ENCODE measurements around the gene MLC1. TPM values are rescaled to one million over a fixed set of nuclear protein-coding genes. Genes with fewer than 3 reads are reported as not detected.

The MLC1 gene
- total and polyA plus RNA-seq, 4 donors, result 0.65 to 2.6 (median 0.77) TPM

- no peak for ATAC-seq (ENCODE audit: insufficient read depth, low FRiP score)
- peak in 1 of 3 donors; percentile 43 for DNase-seq
- TF ChIP-seq CTCF (IDR thresholded peaks at IDR 0.05; ENCODE audit: control extremely low read depth, extremely low read depth), result no peak
- H3K9ac ChIP-seq (ENCODE audit: insufficient read depth in 1 of 2, low read length in 2 of 2), result no peak overlapping the region
- H3K4me1 ChIP-seq (ENCODE audit: control insufficient read depth in 5 of 5, insufficient read depth in 5 of 5, low read length in 5 of 5), result peaks cover 0 to 45% (median 15%) of the 10 kb centered on the region in 5 donors
- no peaks in the 10 kb centered on the region for H3K27me3 ChIP-seq (ENCODE audit: control insufficient read depth in 3 of 3, insufficient read depth in 3 of 3, low read length in 2 of 3)
- no peak overlapping the region for H3K4me3 ChIP-seq
- 63 to 76% methylated on average over 10 of the region's 10 CpGs for WGBS, 2 donors
- no peaks in the 10 kb centered on the region for H3K9me3 ChIP-seq (ENCODE audit: control insufficient read depth in 4 of 4, insufficient read depth in 3 of 4, low read length in 3 of 4)
- peak overlapping the region in 1 of 2 donors; percentile 10 for H3K27ac ChIP-seq (ENCODE audit: low read depth in 1 of 2, low read length in 1 of 2)
- no peaks in the 10 kb centered on the region for H3K36me3 ChIP-seq (ENCODE audit: control insufficient read depth in 4 of 4, insufficient read depth in 4 of 4, low read length in 4 of 4)
Measured at GRCh38 chr22:50115693-50116092, 30.5 kb upstream of the MLC1 start.

DNA sequence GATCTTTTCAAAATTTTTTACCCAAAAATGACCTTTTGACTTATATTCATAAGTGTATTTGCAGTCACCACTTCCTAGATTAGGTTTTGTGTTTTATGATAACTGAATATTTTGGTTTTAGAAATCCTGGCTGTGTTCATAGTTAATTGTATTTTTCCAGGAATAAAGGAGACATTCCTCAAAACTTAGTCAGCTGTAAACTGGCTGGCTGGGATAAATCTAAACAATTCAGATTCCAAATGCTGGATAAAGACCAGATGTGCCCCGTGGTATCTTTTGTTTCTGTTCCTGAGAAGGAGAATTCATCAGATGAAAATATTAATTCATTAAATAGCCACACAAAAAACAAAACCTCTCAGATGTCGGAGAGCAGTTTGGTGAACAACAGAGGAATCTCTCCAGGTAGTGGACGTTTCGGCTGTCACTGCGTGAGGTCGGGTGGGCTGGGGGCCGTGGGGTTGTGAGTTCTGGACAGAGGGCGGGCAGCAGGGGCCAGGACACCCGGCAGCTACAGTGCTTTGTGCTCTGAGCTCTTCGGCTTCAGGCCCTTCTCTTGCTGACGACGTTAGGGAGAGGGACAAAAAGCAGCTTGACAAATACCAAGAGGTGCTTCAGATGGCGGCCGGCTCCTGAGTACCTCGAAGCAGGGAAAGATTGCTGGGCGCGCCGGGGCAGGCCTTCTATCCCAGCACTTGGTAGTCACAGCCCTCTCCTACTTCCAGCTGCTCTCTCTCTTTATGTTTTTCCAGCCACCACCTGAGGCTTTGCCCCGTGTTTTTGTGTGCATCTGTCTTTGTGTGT is 29.2 kb upstream of the MLC1 start:
- 53 to 73% methylated on average over 19 of the region's 19 CpGs for WGBS, 2 donors
- Histone ChIP-seq H3K27ac (ENCODE audit: low read depth in 1 of 2, low read length in 1 of 2) (no peak overlapping the region), H3K36me3 (ENCODE audit: control insufficient read depth in 4 of 4, insufficient read depth in 4 of 4, low read length in 4 of 4) (no peaks in the 10 kb centered on the region), H3K4me3 (no peak overlapping the region), H3K9ac (ENCODE audit: insufficient read depth in 1 of 2, low read length in 2 of 2) (peak overlapping the region; percentile 12 to 58), H3K9me3 (ENCODE audit: control insufficient read depth in 4 of 4, insufficient read depth in 3 of 4, low read length in 3 of 4) (no peaks in the 10 kb centered on the region), H3K27me3 (ENCODE audit: control insufficient read depth in 3 of 3, insufficient read depth in 3 of 3, low read length in 2 of 3) (no peaks in the 10 kb centered on the region), H3K4me1 (ENCODE audit: control insufficient read depth in 5 of 5, insufficient read depth in 5 of 5, low read length in 5 of 5) (peaks cover 0 to 37% (median 15%) of the 10 kb centered on the region in 5 donors)
- ATAC-seq (ENCODE audit: insufficient read depth, low FRiP score), result no peak
- no peak for TF ChIP-seq CTCF (IDR thresholded peaks at IDR 0.05; ENCODE audit: control extremely low read depth, extremely low read depth)
- peak; percentile 66 to 88 (median 85) for DNase-seq

DNA sequence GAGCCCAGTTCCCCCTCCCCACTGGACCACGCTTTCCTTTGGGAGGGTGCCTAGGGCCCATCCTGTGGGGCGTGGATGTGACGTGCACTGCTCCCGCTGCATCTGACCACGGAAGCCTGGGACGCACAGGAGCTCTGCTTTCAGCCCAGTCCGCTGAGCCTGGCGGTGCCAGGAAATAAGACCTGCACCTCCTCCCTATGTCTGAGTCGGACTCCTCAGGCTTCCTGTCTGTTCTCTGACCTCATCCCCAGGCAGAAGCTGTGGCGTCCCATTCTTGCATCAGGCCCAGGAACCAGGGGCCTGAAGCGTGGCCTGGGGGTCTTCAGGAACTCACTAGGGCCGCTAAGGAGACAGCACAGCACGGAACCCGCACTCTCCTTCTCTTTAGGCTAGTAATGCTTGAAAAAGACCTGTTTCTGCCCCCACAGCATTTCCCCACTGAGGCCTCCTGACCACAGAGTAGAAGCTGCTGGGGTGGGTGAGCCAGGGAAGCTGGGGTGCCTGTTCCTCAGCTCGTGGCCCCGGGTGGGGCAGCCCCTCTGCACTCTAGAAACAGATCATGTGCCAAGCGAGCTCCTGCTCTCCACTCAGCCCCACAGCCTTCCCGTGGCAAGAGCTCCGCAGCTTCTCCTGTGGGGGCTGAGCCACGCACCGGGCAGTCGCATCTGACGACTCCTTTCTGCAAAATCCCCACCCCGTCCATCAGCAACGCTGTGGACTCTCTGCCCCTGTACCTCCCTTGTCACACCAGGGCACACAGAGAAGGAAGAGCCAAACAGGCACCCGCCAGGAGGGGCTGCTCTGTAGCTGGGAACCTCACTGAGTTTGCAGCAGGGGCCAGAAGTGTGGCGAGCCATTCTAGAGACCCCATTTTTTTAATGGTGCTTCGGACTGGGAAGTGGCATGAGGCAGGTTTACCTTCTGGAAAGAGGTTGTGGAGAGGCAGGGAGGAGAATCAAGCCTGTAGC is 27.2 kb upstream of the MLC1 start:
- 35 to 55% methylated on average over 28 of the region's 28 CpGs for WGBS, 2 donors
- no peaks in the 10 kb centered on the region for H3K9me3 ChIP-seq (ENCODE audit: control insufficient read depth in 4 of 4, insufficient read depth in 3 of 4, low read length in 3 of 4)
- ATAC-seq (ENCODE audit: insufficient read depth, low FRiP score) (no peak), DNase-seq (peak in 1 of 3 donors; percentile 57)
- H3K27ac ChIP-seq (ENCODE audit: low read depth in 1 of 2, low read length in 1 of 2), result no peak overlapping the region
- H3K27me3 ChIP-seq (ENCODE audit: control insufficient read depth in 3 of 3, insufficient read depth in 3 of 3, low read length in 2 of 3), result no peaks in the 10 kb centered on the region
- TF ChIP-seq CTCF (IDR thresholded peaks at IDR 0.05; ENCODE audit: control extremely low read depth, extremely low read depth), result no peak
- H3K4me3 ChIP-seq, result no peak overlapping the region
- peaks cover 0 to 21% (median 6%) of the 10 kb centered on the region in 5 donors for H3K4me1 ChIP-seq (ENCODE audit: control insufficient read depth in 5 of 5, insufficient read depth in 5 of 5, low read length in 5 of 5)
- no peak overlapping the region for H3K9ac ChIP-seq (ENCODE audit: insufficient read depth in 1 of 2, low read length in 2 of 2)
- H3K36me3 ChIP-seq (ENCODE audit: control insufficient read depth in 4 of 4, insufficient read depth in 4 of 4, low read length in 4 of 4), result no peaks in the 10 kb centered on the region

Data from lung (tissue), 12 donors.